ENCODE results near the gene CRTAP.
"Not testable (repeated sequence)": the region's sequence is repeated elsewhere in the genome, so short reads cannot be mapped to it uniquely, and the experiment has no call there.

Gene CRTAP

GRCh38 chr3:33099109-33099645 lies 14.6 kb upstream of the CRTAP start:
- H3K9me3 ChIP-seq (ENCODE audit: control insufficient read depth in 2 of 2, low read length in 2 of 2) = no peaks in the 10 kb centered on the region
- H3K9ac ChIP-seq (ENCODE audit: low read length in 2 of 2) = no peak overlapping the region
- no peak overlapping the region for H3K27ac ChIP-seq (ENCODE audit: low read length)
- peaks cover 11% of the 10 kb centered on the region for H3K4me1 ChIP-seq (ENCODE audit: control insufficient read depth, insufficient read depth, low read length)
- no peaks in the 10 kb centered on the region for H3K36me3 ChIP-seq (ENCODE audit: control insufficient read depth in 2 of 2, insufficient read depth in 2 of 2, low read length in 2 of 2)
- no peak overlapping the region for H3K4me3 ChIP-seq (ENCODE audit: low read length in 2 of 2)
- no peaks in the 10 kb centered on the region for H3K27me3 ChIP-seq (ENCODE audit: control insufficient read depth in 1 of 2, insufficient read depth in 2 of 2, low read length in 2 of 2)

GRCh38 chr3:33099701-33100100 lies 14.1 kb upstream of the CRTAP start:
- Histone ChIP-seq H3K4me3 (ENCODE audit: low read length in 2 of 2) (no peak overlapping the region), H3K27ac (ENCODE audit: low read length) (no peak overlapping the region), H3K27me3 (ENCODE audit: control insufficient read depth in 1 of 2, insufficient read depth in 2 of 2, low read length in 2 of 2) (no peaks in the 10 kb centered on the region), H3K36me3 (ENCODE audit: control insufficient read depth in 2 of 2, insufficient read depth in 2 of 2, low read length in 2 of 2) (no peaks in the 10 kb centered on the region), H3K4me1 (ENCODE audit: control insufficient read depth, insufficient read depth, low read length) (peaks cover 11% of the 10 kb centered on the region), H3K9me3 (ENCODE audit: control insufficient read depth in 2 of 2, low read length in 2 of 2) (no peaks in the 10 kb centered on the region), H3K9ac (ENCODE audit: low read length in 2 of 2) (no peak overlapping the region)

GRCh38 chr3:33100229-33100628 lies 13.6 kb upstream of the CRTAP start:
- Histone ChIP-seq H3K27me3 (ENCODE audit: control insufficient read depth in 1 of 2, insufficient read depth in 2 of 2, low read length in 2 of 2) (no peaks in the 10 kb centered on the region), H3K36me3 (ENCODE audit: control insufficient read depth in 2 of 2, insufficient read depth in 2 of 2, low read length in 2 of 2) (no peaks in the 10 kb centered on the region), H3K9me3 (ENCODE audit: control insufficient read depth in 2 of 2, low read length in 2 of 2) (no peaks in the 10 kb centered on the region), H3K4me3 (ENCODE audit: low read length in 2 of 2) (no peak overlapping the region), H3K9ac (ENCODE audit: low read length in 2 of 2) (no peak overlapping the region), H3K27ac (ENCODE audit: low read length) (no peak overlapping the region), H3K4me1 (ENCODE audit: control insufficient read depth, insufficient read depth, low read length) (peaks cover 11% of the 10 kb centered on the region)

- no peaks in the 10 kb centered on the region for H3K4me1 ChIP-seq (ENCODE audit: control insufficient read depth, insufficient read depth, low read length)
- H3K36me3 ChIP-seq (ENCODE audit: control insufficient read depth in 2 of 2, insufficient read depth in 2 of 2, low read length in 2 of 2) = no peaks in the 10 kb centered on the region
- no peaks in the 10 kb centered on the region for H3K27me3 ChIP-seq (ENCODE audit: control insufficient read depth in 1 of 2, insufficient read depth in 2 of 2, low read length in 2 of 2)
- no peaks in the 10 kb centered on the region for H3K9me3 ChIP-seq (ENCODE audit: control insufficient read depth in 2 of 2, low read length in 2 of 2)
- H3K27ac ChIP-seq (ENCODE audit: low read length) = no peak overlapping the region
- no peak overlapping the region for H3K4me3 ChIP-seq (ENCODE audit: low read length in 2 of 2)
- no peak overlapping the region for H3K9ac ChIP-seq (ENCODE audit: low read length in 2 of 2)
Observed at GRCh38 chr3:33103034-33103433, 10.8 kb upstream of the CRTAP start.

GRCh38 chr3:33103480-33103879 lies 10.3 kb upstream of the CRTAP start:
- Histone ChIP-seq H3K9ac (ENCODE audit: low read length in 2 of 2) (no peak overlapping the region), H3K27ac (ENCODE audit: low read length) (no peak overlapping the region), H3K4me3 (ENCODE audit: low read length in 2 of 2) (no peak overlapping the region), H3K36me3 (ENCODE audit: control insufficient read depth in 2 of 2, insufficient read depth in 2 of 2, low read length in 2 of 2) (no peaks in the 10 kb centered on the region), H3K4me1 (ENCODE audit: control insufficient read depth, insufficient read depth, low read length) (no peaks in the 10 kb centered on the region), H3K9me3 (ENCODE audit: control insufficient read depth in 2 of 2, low read length in 2 of 2) (no peaks in the 10 kb centered on the region), H3K27me3 (ENCODE audit: control insufficient read depth in 1 of 2, insufficient read depth in 2 of 2, low read length in 2 of 2) (no peaks in the 10 kb centered on the region)

GRCh38 chr3:33104803-33105202 lies 9.0 kb upstream of the CRTAP start:
- H3K4me3 ChIP-seq (ENCODE audit: low read length in 2 of 2) = no peak overlapping the region
- H3K27ac ChIP-seq (ENCODE audit: low read length) = no peak overlapping the region

GRCh38 chr3:33105341-33105948 lies 8.4 kb upstream of the CRTAP start:
- Histone ChIP-seq H3K36me3 (ENCODE audit: control insufficient read depth in 2 of 2, insufficient read depth in 2 of 2, low read length in 2 of 2) (no peaks in the 10 kb centered on the region), H3K27me3 (ENCODE audit: control insufficient read depth in 1 of 2, insufficient read depth in 2 of 2, low read length in 2 of 2) (no peaks in the 10 kb centered on the region), H3K4me3 (ENCODE audit: low read length in 2 of 2) (no peak overlapping the region), H3K9me3 (ENCODE audit: control insufficient read depth in 2 of 2, low read length in 2 of 2) (no peaks in the 10 kb centered on the region), H3K9ac (ENCODE audit: low read length in 2 of 2) (no peak overlapping the region), H3K4me1 (ENCODE audit: control insufficient read depth, insufficient read depth, low read length) (no peaks in the 10 kb centered on the region), H3K27ac (ENCODE audit: low read length) (no peak overlapping the region)

More at GRCh38 chr3:33104803-33105202, 9.0 kb upstream of the CRTAP start:
- Histone ChIP-seq H3K9me3 (ENCODE audit: control insufficient read depth in 2 of 2, low read length in 2 of 2) (no peaks in the 10 kb centered on the region), H3K9ac (ENCODE audit: low read length in 2 of 2) (no peak overlapping the region), H3K36me3 (ENCODE audit: control insufficient read depth in 2 of 2, insufficient read depth in 2 of 2, low read length in 2 of 2) (no peaks in the 10 kb centered on the region), H3K4me1 (ENCODE audit: control insufficient read depth, insufficient read depth, low read length) (no peaks in the 10 kb centered on the region), H3K27me3 (ENCODE audit: control insufficient read depth in 1 of 2, insufficient read depth in 2 of 2, low read length in 2 of 2) (no peaks in the 10 kb centered on the region)

GRCh38 chr3:33106854-33107253 lies 7.0 kb upstream of the CRTAP start:
- not testable (repeated sequence) for H3K4me3 ChIP-seq (ENCODE audit: low read length in 2 of 2); H3K9ac ChIP-seq (ENCODE audit: low read length in 2 of 2); H3K4me1 ChIP-seq (ENCODE audit: control insufficient read depth, insufficient read depth, low read length); H3K9me3 ChIP-seq (ENCODE audit: control insufficient read depth in 2 of 2, low read length in 2 of 2); H3K27me3 ChIP-seq (ENCODE audit: control insufficient read depth in 1 of 2, insufficient read depth in 2 of 2, low read length in 2 of 2); H3K36me3 ChIP-seq (ENCODE audit: control insufficient read depth in 2 of 2, insufficient read depth in 2 of 2, low read length in 2 of 2); H3K27ac ChIP-seq (ENCODE audit: low read length)

- H3K4me3 ChIP-seq (ENCODE audit: low read length in 2 of 2) = no peak overlapping the region
- no peak overlapping the region for H3K27ac ChIP-seq (ENCODE audit: low read length)
- H3K9ac ChIP-seq (ENCODE audit: low read length in 2 of 2) = no peak overlapping the region
- H3K27me3 ChIP-seq (ENCODE audit: control insufficient read depth in 1 of 2, insufficient read depth in 2 of 2, low read length in 2 of 2) = no peaks in the 10 kb centered on the region
- H3K36me3 ChIP-seq (ENCODE audit: control insufficient read depth in 2 of 2, insufficient read depth in 2 of 2, low read length in 2 of 2) = no peaks in the 10 kb centered on the region
- peaks cover 9% of the 10 kb centered on the region for H3K4me1 ChIP-seq (ENCODE audit: control insufficient read depth, insufficient read depth, low read length)
- no peaks in the 10 kb centered on the region for H3K9me3 ChIP-seq (ENCODE audit: control insufficient read depth in 2 of 2, low read length in 2 of 2)
Observed at GRCh38 chr3:33111581-33111980, 2.2 kb upstream of the CRTAP start.

GRCh38 chr3:33114622-33115023 lies 809 bp downstream of the CRTAP start:
- peak overlapping the region; percentile 86 for H3K4me3 ChIP-seq (ENCODE audit: low read length in 2 of 2)
- H3K9me3 ChIP-seq (ENCODE audit: control insufficient read depth in 2 of 2, low read length in 2 of 2) = no peaks in the 10 kb centered on the region
- peak overlapping the region; percentile 61 to 69 for H3K9ac ChIP-seq (ENCODE audit: low read length in 2 of 2)
- H3K27ac ChIP-seq (ENCODE audit: low read length) = peak overlapping the region; percentile 92
- H3K27me3 ChIP-seq (ENCODE audit: control insufficient read depth in 1 of 2, insufficient read depth in 2 of 2, low read length in 2 of 2) = no peaks in the 10 kb centered on the region
- peaks cover 16% of the 10 kb centered on the region for H3K4me1 ChIP-seq (ENCODE audit: control insufficient read depth, insufficient read depth, low read length)
- H3K36me3 ChIP-seq (ENCODE audit: control insufficient read depth in 2 of 2, insufficient read depth in 2 of 2, low read length in 2 of 2) = peaks cover 0 to 2% of the 10 kb centered on the region in 2 donors

- Histone ChIP-seq H3K27ac (ENCODE audit: low read length) (peak overlapping the region; percentile 92), H3K4me1 (ENCODE audit: control insufficient read depth, insufficient read depth, low read length) (peaks cover 16% of the 10 kb centered on the region), H3K9me3 (ENCODE audit: control insufficient read depth in 2 of 2, low read length in 2 of 2) (no peaks in the 10 kb centered on the region), H3K4me3 (ENCODE audit: low read length in 2 of 2) (peak overlapping the region; percentile 86), H3K27me3 (ENCODE audit: control insufficient read depth in 1 of 2, insufficient read depth in 2 of 2, low read length in 2 of 2) (no peaks in the 10 kb centered on the region), H3K36me3 (ENCODE audit: control insufficient read depth in 2 of 2, insufficient read depth in 2 of 2, low read length in 2 of 2) (peaks cover 0 to 3% of the 10 kb centered on the region in 2 donors), H3K9ac (ENCODE audit: low read length in 2 of 2) (peak overlapping the region; percentile 61 to 69)
Observed at GRCh38 chr3:33115024-33115768, 1.4 kb downstream of the CRTAP start.

Measured in stomach smooth muscle (tissue), 2 donors.